A549 (cell line): ENCODE results near the gene PKHD1. TPM values are rescaled to one million over a fixed set of nuclear protein-coding genes. Genes with fewer than 3 reads are reported as not detected.

ENCODE experiments used
- ATAC-seq, 2 experiments: fragments of 200-7000 bp in 1 of 2; fragments of >200 bp in 1 of 2; cut with Nextera tagmentation in 1 of 2; cut with Tn5 transposase in 1 of 2; 3 replicates each; pipeline versions ENCODE4 v1.8.0 to v1.9.1; 2018 to 2020; ENCODE audit warnings: mild to moderate bottlenecking in 1 of 2, moderate library complexity in 1 of 2
- CTCF ChIA-PET: fragments of 300-600 bp; sonication (Branson Sonifier 250); formaldehyde crosslinking; extraction: SDS; loops from one replicate; lab custom pipeline; 2021; ENCODE audit warnings: antibody characterized with exemption, inconsistent platforms; lab: Yijun Ruan, JAX
- POLR2A ChIA-PET: fragments of 350-600 bp; formaldehyde crosslinking; extraction: SDS; loops from one replicate; lab custom pipeline; 2021; ENCODE audit warnings: antibody characterized with exemption, inconsistent platforms; lab: Yijun Ruan, JAX
- DNase-seq, 2 experiments: peaks; one replicate each; pipeline versions ENCODE4 v3.0.0 to v3.0.0-alpha.2; 2011 to 2016; ENCODE audit warnings: low read depth in 1 of 2, low spot score in 1 of 2
- FAIRE-seq: peaks from 2 replicates; lab custom pipeline; 2011; peaks lifted over from hg19 to GRCh38; lab: Jason Lieb, UNC
- H3K27ac ChIP-seq, 2 experiments: fragments of >200 bp; sonication (Bioruptor Twin); formaldehyde crosslinking; 3 replicates each; pipeline ENCODE4 v1.5.1; 2016 to 2017
- H3K4me1 ChIP-seq: fragments of >200 bp; sonication (Bioruptor Twin); formaldehyde crosslinking; 3 replicates; pipeline ENCODE4 v1.6.1; 2016
- H3K4me2 ChIP-seq: fragments of >200 bp; sonication (Bioruptor Twin); formaldehyde crosslinking; 3 replicates; pipeline ENCODE4 v1.6.1; 2016
- H3K4me3 ChIP-seq: fragments of >200 bp; sonication (Bioruptor Twin); formaldehyde crosslinking; 3 replicates; pipeline ENCODE4 v1.5.1; 2016
- H3K9me3 ChIP-seq: fragments of >200 bp; sonication (Bioruptor Twin); formaldehyde crosslinking; 3 replicates; pipeline ENCODE4 v1.6.1; 2016
- BHLHE40 ChIP-seq: IDR thresholded peaks from 2 replicates; pipeline ENCODE4 v1.6.1; 2012; ENCODE audit warnings: low read depth, low read length, inconsistent platforms
- CEBPB ChIP-seq, 2 experiments: fragments of >200 bp in 1 of 2; sonication (Bioruptor Twin) in 1 of 2; formaldehyde crosslinking in 1 of 2; IDR thresholded peaks; 2 replicates each; pipeline ENCODE4 v1.6.1; 2012 to 2016
- CHD2 ChIP-seq: fragments of 150-350 bp; IDR thresholded peaks from 2 replicates; pipeline ENCODE4 v1.6.1; 2014; ENCODE audit warnings: low read length; ENCODE audit not compliant: partially characterized antibody
- CHD4 ChIP-seq: fragments of 200-600 bp; sonication (generic); IDR thresholded peaks from 2 replicates; pipeline ENCODE4 v1.6.1; 2016; ENCODE audit warnings: antibody characterized with exemption, mild to moderate bottlenecking, borderline replicate concordance
- ESRRA ChIP-seq: fragments of 150-350 bp; IDR thresholded peaks from 2 replicates; pipeline ENCODE4 v1.6.1; 2014; ENCODE audit warnings: mild to moderate bottlenecking, low read length, borderline replicate concordance
- FOSB ChIP-seq: fragments of 250-450 bp; sonication (Bioruptor Pico); IDR thresholded peaks from 2 replicates; pipeline ENCODE4 v1.5.0; 2020; ENCODE audit warnings: mild to moderate bottlenecking, moderate library complexity
- FOXS1 ChIP-seq: fragments of 250-450 bp; sonication (Bioruptor Pico); IDR thresholded peaks from 2 replicates; pipeline ENCODE4 v1.5.0; 2020; ENCODE audit warnings: mild to moderate bottlenecking, moderate library complexity
- GATA3 ChIP-seq: IDR thresholded peaks from 2 replicates; pipeline ENCODE4 v1.6.1; 2012; ENCODE audit warnings: borderline replicate concordance
- HMGXB4 ChIP-seq: fragments of 250-450 bp; sonication (Bioruptor Pico); IDR thresholded peaks from 2 replicates; pipeline ENCODE4 v1.5.0; 2021; ENCODE audit warnings: mild to moderate bottlenecking, moderate library complexity, borderline replicate concordance
- HOXA7 ChIP-seq: fragments of 250-450 bp; sonication (Bioruptor Pico); IDR thresholded peaks from 2 replicates; pipeline ENCODE4 v1.5.0; 2020; ENCODE audit warnings: mild to moderate bottlenecking, moderate library complexity
- HOXB13 ChIP-seq: fragments of 250-450 bp; sonication (Bioruptor Pico); IDR thresholded peaks from 2 replicates; pipeline ENCODE4 v1.5.0; 2020; ENCODE audit warnings: low read depth, mild to moderate bottlenecking, moderate library complexity
- HOXB5 ChIP-seq: fragments of 250-450 bp; sonication (Bioruptor Pico); IDR thresholded peaks from 2 replicates; pipeline ENCODE4 v1.5.0; 2020; ENCODE audit warnings: mild to moderate bottlenecking, moderate library complexity
- JUN ChIP-seq, 2 experiments: fragments of >200 bp; sonication (Bioruptor Twin); formaldehyde crosslinking; IDR thresholded peaks; 2 replicates in 1 of 2; 3 replicates in 1 of 2; pipeline ENCODE4 v1.6.1; 2016 to 2017
- JUNB ChIP-seq: fragments of >200 bp; sonication (Bioruptor Twin); formaldehyde crosslinking; IDR thresholded peaks from 2 replicates; pipeline ENCODE4 v1.6.1; 2016
- KDM1A ChIP-seq: fragments of 200-600 bp; sonication (generic); IDR thresholded peaks from 2 replicates; pipeline ENCODE4 v1.6.1; 2016; ENCODE audit warnings: low read depth, mild to moderate bottlenecking
- MAX ChIP-seq: IDR thresholded peaks from 2 replicates; pipeline ENCODE4 v1.6.1; 2012
- MAZ ChIP-seq: fragments of 150-350 bp; IDR thresholded peaks from 2 replicates; pipeline ENCODE4 v1.6.1; 2014; ENCODE audit warnings: antibody characterized with exemption, low read depth, low read length, borderline replicate concordance
- PHF8 ChIP-seq: fragments of 200-600 bp; sonication (generic); IDR thresholded peaks from 2 replicates; pipeline ENCODE4 v1.6.1; 2016; ENCODE audit warnings: low read depth, mild to moderate bottlenecking, antibody characterized with exemption, moderate library complexity, borderline replicate concordance
- RARB ChIP-seq: fragments of 250-450 bp; sonication (Bioruptor Pico); IDR thresholded peaks from 2 replicates; pipeline ENCODE4 v1.8.0; 2021; ENCODE audit warnings: mild to moderate bottlenecking, moderate library complexity
- RCOR1 ChIP-seq: fragments of 150-350 bp; IDR thresholded peaks from 2 replicates; pipeline ENCODE4 v1.6.1; 2014; ENCODE audit warnings: antibody characterized with exemption, low read length, low read depth
- RNF2 ChIP-seq: fragments of 200-600 bp; sonication (generic); IDR thresholded peaks from 2 replicates; pipeline ENCODE4 v1.6.1; 2016; ENCODE audit warnings: low read depth, mild to moderate bottlenecking, antibody characterized with exemption, moderate library complexity, borderline replicate concordance
- SREBF2 ChIP-seq: fragments of 450-650 bp; IDR thresholded peaks from 2 replicates; pipeline ENCODE4 v1.6.1; 2014; ENCODE audit warnings: mild to moderate bottlenecking, moderate library complexity
- ZFP36 ChIP-seq: fragments of 450-650 bp; IDR thresholded peaks from 2 replicates; pipeline ENCODE4 v1.6.1; 2014; ENCODE audit warnings: borderline replicate concordance; ENCODE audit not compliant: partially characterized antibody
- ZNF302 ChIP-seq: fragments of 250-450 bp; sonication (Bioruptor Pico); IDR thresholded peaks from 2 replicates; pipeline ENCODE4 v1.9.0; 2021; ENCODE audit warnings: inconsistent platforms, mild to moderate bottlenecking, moderate library complexity
- WGBS: methylation state at CpG from one replicate; pipeline ENCODE4 v1.1.6; 2017; ENCODE audit errors: missing lambda C conversion rate; 5-methylcytosine and 5-hydroxymethylcytosine counted together
- polyA plus RNA-seq, 4 experiments: library from polyadenylated mRNA; depleted of rRNA in 3 of 4; stranded (reverse); fragments of >200 nt; fragmentation: RNase III in 1 of 4; extraction: RNeasy Plus Mini Kit Qiagen cat#74134 plus additional on column Dnase treatment in 1 of 4; gene quantifications; 2 replicates in 3 of 4; 3 replicates in 1 of 4; pipeline ENCODE4 v1.2.3, GENCODE V29; 2011 to 2017
- TF ChIP-seq, protein P1 (sequence below): fragments of >200 bp; sonication (Bioruptor Twin); formaldehyde crosslinking; IDR thresholded peaks from 3 replicates; pipeline ENCODE4 v1.6.1; 2016
- TF ChIP-seq, protein P2 (sequence below): IDR thresholded peaks from 2 replicates; pipeline ENCODE4 v1.6.1; 2012; ENCODE audit warnings: low read depth, borderline replicate concordance
- TF ChIP-seq, protein P3 (sequence below): fragments of >200 bp; sonication (Bioruptor Twin); formaldehyde crosslinking; IDR thresholded peaks from 3 replicates; pipeline ENCODE4 v1.5.1; 2016
- TF ChIP-seq, protein P4 (sequence below): fragments of >200 bp; sonication (Bioruptor Twin); formaldehyde crosslinking; IDR thresholded peaks from 2 replicates; pipeline ENCODE4 v1.6.1; 2016
- TF ChIP-seq, protein P5 (sequence below): fragments of 250-450 bp; sonication (Bioruptor Pico); IDR thresholded peaks from 2 replicates; pipeline ENCODE4 v1.5.0; 2020; ENCODE audit warnings: low read depth, mild to moderate bottlenecking, moderate library complexity

The PKHD1 gene
- polyA plus RNA-seq, 2 of the 4 experiments (the other 2 are of a cell fraction): not detected

DNA sequence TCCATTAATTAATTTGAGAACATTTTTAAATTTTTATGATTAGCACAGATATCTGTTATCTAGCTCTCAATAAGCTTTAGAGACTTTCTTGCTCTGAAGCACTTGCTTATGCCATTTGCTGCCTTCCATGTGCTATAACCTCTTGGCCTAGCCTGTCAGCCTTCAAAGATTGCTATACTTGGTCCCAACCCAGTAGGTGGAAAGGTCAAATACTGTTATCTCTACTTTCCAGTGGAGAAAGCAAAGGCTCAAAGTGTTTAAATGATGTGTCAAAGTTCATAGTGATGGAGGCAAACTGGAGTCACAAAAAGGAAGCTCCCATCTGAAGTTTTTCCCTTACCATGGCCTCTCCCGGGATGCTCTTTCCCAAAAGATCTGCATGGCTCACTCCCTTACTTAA, 125.1 kb downstream of the PKHD1 start:
- TF ChIP-seq RNF2 (no peak), CHD2 (no peak), ZFP36 (no peak), RCOR1 (no peak), FOXS1 (no peak), MAZ (no peak), RARB (CRISPR knock-in tag) (no peak), SREBF2 (no peak), JUNB (no peak), KDM1A (no peak), ZNF302 (no peak), GATA3 (no peak), HMGXB4 (CRISPR knock-in tag) (no peak), CEBPB (IDR thresholded peaks at IDR 0.05) (no peak), MAX (no peak)
- TF ChIP-seq, protein P1, sequence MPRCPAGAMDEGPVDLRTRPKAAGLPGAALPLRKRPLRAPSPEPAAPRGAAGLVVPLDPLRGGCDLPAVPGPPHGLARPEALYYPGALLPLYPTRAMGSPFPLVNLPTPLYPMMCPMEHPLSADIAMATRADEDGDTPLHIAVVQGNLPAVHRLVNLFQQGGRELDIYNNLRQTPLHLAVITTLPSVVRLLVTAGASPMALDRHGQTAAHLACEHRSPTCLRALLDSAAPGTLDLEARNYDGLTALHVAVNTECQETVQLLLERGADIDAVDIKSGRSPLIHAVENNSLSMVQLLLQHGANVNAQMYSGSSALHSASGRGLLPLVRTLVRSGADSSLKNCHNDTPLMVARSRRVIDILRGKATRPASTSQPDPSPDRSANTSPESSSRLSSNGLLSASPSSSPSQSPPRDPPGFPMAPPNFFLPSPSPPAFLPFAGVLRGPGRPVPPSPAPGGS: no peak
- TF ChIP-seq, protein P2, sequence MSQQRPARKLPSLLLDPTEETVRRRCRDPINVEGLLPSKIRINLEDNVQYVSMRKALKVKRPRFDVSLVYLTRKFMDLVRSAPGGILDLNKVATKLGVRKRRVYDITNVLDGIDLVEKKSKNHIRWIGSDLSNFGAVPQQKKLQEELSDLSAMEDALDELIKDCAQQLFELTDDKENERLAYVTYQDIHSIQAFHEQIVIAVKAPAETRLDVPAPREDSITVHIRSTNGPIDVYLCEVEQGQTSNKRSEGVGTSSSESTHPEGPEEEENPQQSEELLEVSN: no peak
- TF ChIP-seq, protein P3, sequence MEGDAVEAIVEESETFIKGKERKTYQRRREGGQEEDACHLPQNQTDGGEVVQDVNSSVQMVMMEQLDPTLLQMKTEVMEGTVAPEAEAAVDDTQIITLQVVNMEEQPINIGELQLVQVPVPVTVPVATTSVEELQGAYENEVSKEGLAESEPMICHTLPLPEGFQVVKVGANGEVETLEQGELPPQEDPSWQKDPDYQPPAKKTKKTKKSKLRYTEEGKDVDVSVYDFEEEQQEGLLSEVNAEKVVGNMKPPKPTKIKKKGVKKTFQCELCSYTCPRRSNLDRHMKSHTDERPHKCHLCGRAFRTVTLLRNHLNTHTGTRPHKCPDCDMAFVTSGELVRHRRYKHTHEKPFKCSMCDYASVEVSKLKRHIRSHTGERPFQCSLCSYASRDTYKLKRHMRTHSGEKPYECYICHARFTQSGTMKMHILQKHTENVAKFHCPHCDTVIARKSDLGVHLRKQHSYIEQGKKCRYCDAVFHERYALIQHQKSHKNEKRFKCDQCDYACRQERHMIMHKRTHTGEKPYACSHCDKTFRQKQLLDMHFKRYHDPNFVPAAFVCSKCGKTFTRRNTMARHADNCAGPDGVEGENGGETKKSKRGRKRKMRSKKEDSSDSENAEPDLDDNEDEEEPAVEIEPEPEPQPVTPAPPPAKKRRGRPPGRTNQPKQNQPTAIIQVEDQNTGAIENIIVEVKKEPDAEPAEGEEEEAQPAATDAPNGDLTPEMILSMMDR: no peak
- CTCF ChIA-PET: interaction anchor here (1.2 to 2.1 kb wide), 3 partner anchors 58 to 1147 kb away, joined by 3 to 6 read pairs (median 3); no protein-coding TSS in a partner anchor
- WGBS: 0% methylated on average over 1 of the region's 1 CpG

DNA sequence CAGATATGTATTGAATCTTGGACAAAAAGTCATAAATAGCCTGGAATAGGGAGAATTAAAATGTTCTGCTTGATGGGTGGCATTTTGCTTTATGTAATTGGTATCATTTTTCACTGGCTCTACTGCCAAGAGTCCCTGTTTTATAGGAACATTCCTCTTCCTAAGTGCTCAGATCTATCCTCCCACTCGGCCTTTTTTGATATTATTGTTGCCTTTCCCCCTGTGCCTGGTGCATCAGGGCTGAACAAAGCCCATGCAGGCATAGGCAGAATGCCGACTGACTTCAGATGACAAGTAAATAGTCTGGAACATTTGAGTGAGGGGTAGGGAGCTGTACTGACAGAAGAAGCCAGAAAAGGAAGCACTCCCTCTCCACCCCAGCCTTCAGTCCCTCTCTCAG, 127.0 kb downstream of the PKHD1 start:
- H3K4me3 ChIP-seq: no peak overlapping the region
- WGBS: 0% methylated on average over 2 of the region's 2 CpGs
- no peak for DNase-seq
- H3K4me2 ChIP-seq: no peak overlapping the region
- no peak for FAIRE-seq
- H3K4me1 ChIP-seq: no peaks in the 10 kb centered on the region
- H3K9me3 ChIP-seq: no peaks in the 10 kb centered on the region
- TF ChIP-seq HOXB13 (CRISPR knock-in tag): no peak
- no peak for TF ChIP-seq ESRRA
- no peak for TF ChIP-seq JUN (IDR thresholded peaks at IDR 0.05)
- no peak for TF ChIP-seq CHD2
- TF ChIP-seq, protein P4, sequence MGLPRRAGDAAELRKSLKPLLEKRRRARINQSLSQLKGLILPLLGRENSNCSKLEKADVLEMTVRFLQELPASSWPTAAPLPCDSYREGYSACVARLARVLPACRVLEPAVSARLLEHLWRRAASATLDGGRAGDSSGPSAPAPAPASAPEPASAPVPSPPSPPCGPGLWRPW: no peak
- TF ChIP-seq HOXB5 (CRISPR knock-in tag): no peak
- no peak for TF ChIP-seq FOSB (CRISPR knock-in tag)
- TF ChIP-seq, protein P5, sequence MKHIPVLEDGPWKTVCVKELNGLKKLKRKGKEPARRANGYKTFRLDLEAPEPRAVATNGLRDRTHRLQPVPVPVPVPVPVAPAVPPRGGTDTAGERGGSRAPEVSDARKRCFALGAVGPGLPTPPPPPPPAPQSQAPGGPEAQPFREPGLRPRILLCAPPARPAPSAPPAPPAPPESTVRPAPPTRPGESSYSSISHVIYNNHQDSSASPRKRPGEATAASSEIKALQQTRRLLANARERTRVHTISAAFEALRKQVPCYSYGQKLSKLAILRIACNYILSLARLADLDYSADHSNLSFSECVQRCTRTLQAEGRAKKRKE (CRISPR knock-in tag): no peak
- no peak for TF ChIP-seq CHD4
- TF ChIP-seq GATA3: no peak
- no peak for TF ChIP-seq HMGXB4 (CRISPR knock-in tag)
- TF ChIP-seq ZNF302: no peak
- TF ChIP-seq PHF8: no peak
- TF ChIP-seq HOXA7 (CRISPR knock-in tag): no peak
- TF ChIP-seq BHLHE40: no peak
- no peak for TF ChIP-seq ZFP36
- TF ChIP-seq RCOR1: no peak
- TF ChIP-seq FOXS1: no peak
- ATAC-seq: no peak
- no peak overlapping the region for H3K27ac ChIP-seq
- CTCF ChIA-PET: interaction anchor here (0.6 to 2.5 kb wide), 17 partner anchors 9 to 1147 kb away, joined by 3 to 10 read pairs (median 4); no protein-coding TSS in a partner anchor
- POLR2A ChIA-PET: no interaction called here

More for the DNA sequence above, 125.1 kb downstream of the PKHD1 start:
- H3K27ac ChIP-seq: no peak overlapping the region
- no peak for ATAC-seq
- POLR2A ChIA-PET: no interaction called here
- no peak for FAIRE-seq
- H3K9me3 ChIP-seq: no peaks in the 10 kb centered on the region
- no peaks in the 10 kb centered on the region for H3K4me1 ChIP-seq
- no peak overlapping the region for H3K4me2 ChIP-seq
- no peak overlapping the region for H3K4me3 ChIP-seq
- DNase-seq: no peak
